ENCODE measurements around the gene TPTE2. TPM values are rescaled to one million over a fixed set of nuclear protein-coding genes. Genes with fewer than 3 reads are reported as not detected.
"Not testable (repeated sequence)": the region's sequence is repeated elsewhere in the genome, so short reads cannot be mapped to it uniquely, and the experiment has no call there.

TPTE2 gene
- polyA plus RNA-seq, 1 donor from 2014 or later = 0.83 TPM

- H3K27me3 ChIP-seq (ENCODE audit: insufficient read depth, low read depth, low read length) = no peaks in the 10 kb centered on the region
- no peak overlapping the region for H2AFZ ChIP-seq (ENCODE audit: low read depth, low read length)
- no peaks in the 10 kb centered on the region for H4K20me1 ChIP-seq (ENCODE audit: insufficient read depth)
- no peak overlapping the region for H3K4me3 ChIP-seq (ENCODE audit: low read length)
- no peaks in the 10 kb centered on the region for H3K9me3 ChIP-seq (ENCODE audit: low read length)
- no peaks in the 10 kb centered on the region for H3F3A ChIP-seq (ENCODE audit: insufficient read depth, low read length, poor library complexity, severe bottlenecking)
- H3K79me2 ChIP-seq (replicated peaks; ENCODE audit: insufficient read depth, low read length) = no peaks in the 10 kb centered on the region
- H3K4me2 ChIP-seq (ENCODE audit: low read length) = no peak overlapping the region
- TF ChIP-seq MXI1 (conservative IDR thresholded peaks at IDR 0.05; ENCODE audit: poor library complexity, severe bottlenecking) (no peak), TAF1 (IDR thresholded peaks at IDR 0.05; ENCODE audit: low read depth) (no peak), EZH2 (IDR thresholded peaks at IDR 0.05; ENCODE audit: borderline replicate concordance, insufficient read depth, low read length, poor library complexity, severe bottlenecking) (no peak), SMC3 (conservative IDR thresholded peaks at IDR 0.05; ENCODE audit: poor library complexity) (no peak), POLR2AphosphoS5 (IDR thresholded peaks at IDR 0.05) (no peak), CTCF (IDR thresholded peaks at IDR 0.05; ENCODE audit: poor library complexity, severe bottlenecking) (no peak), REST (IDR thresholded peaks at IDR 0.05; ENCODE audit: borderline replicate concordance) (no peak), RAD21 (conservative IDR thresholded peaks at IDR 0.05) (no peak), EP300 (conservative IDR thresholded peaks at IDR 0.05; ENCODE audit: poor library complexity, severe bottlenecking) (no peak)
- H3K36me3 ChIP-seq (ENCODE audit: insufficient read depth, low read length) = no peaks in the 10 kb centered on the region
- no peak overlapping the region for H3K9ac ChIP-seq (ENCODE audit: low read length)
- no peaks in the 10 kb centered on the region for H3K9me2 ChIP-seq (ENCODE audit: insufficient read depth, low read length)
- no peak overlapping the region for H3K27ac ChIP-seq (ENCODE audit: low read length)
Measured at GRCh38 chr13:19561585-19561984, 253 bp upstream of the TPTE2 start.

DNA sequence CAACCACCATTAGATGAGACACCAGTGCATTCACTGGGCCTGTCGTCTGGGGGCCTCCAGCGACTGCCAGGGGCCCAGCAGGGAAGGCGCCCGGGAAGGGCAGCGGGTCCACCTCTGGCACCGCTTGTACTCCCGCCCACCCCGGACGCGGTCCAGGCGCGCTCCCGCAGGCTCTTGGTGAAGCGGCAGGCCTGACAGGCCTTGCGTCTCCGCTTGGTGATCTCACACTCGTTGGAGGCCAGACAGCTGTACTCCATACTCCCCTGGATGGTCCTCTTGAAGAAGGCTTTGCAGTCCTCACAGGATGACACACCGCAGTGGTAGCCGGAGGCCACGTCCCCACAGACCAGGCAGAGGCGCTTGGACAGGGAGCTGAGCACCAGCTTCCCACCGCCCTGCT lies 660 bp downstream of the TPTE2 start:
- H3K36me3 ChIP-seq (ENCODE audit: insufficient read depth, low read length); H3K9me3 ChIP-seq (ENCODE audit: low read length): not testable (repeated sequence)

DNA sequence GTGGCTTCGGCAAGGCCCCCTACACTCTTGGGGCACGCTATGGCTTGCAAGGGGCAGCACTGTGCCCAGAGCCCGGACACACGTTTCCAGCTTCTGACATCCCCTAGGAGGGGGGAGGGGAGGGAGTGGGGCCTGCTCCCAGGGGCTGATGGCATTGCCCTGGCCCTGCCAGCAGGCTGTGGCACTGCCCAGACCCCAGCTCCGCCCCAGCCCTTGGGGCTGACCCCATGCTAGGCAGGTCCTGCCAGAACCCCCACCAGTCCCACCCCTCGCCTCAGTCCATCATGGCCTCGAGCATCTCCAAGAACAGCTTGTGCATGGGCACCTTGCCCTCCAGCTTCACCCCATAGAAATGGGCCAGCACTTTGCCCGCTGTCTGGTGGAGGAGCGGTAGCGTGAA lies 1.6 kb downstream of the TPTE2 start:
- H4K20me1 ChIP-seq (ENCODE audit: insufficient read depth); H3K9me2 ChIP-seq (ENCODE audit: insufficient read depth, low read length); H3K36me3 ChIP-seq (ENCODE audit: insufficient read depth, low read length); H3K79me2 ChIP-seq (replicated peaks; ENCODE audit: insufficient read depth, low read length); H3K9ac ChIP-seq (ENCODE audit: low read length); H3F3A ChIP-seq (ENCODE audit: insufficient read depth, low read length, poor library complexity, severe bottlenecking); H3K9me3 ChIP-seq (ENCODE audit: low read length); H3K4me2 ChIP-seq (ENCODE audit: low read length); H3K4me3 ChIP-seq (ENCODE audit: low read length); H3K27ac ChIP-seq (ENCODE audit: low read length); H2AFZ ChIP-seq (ENCODE audit: low read depth, low read length); H3K27me3 ChIP-seq (ENCODE audit: insufficient read depth, low read depth, low read length): not testable (repeated sequence)

More for the DNA sequence above, 660 bp downstream of the TPTE2 start:
- H3K9me2 ChIP-seq (ENCODE audit: insufficient read depth, low read length); H3K4me3 ChIP-seq (ENCODE audit: low read length); H3K79me2 ChIP-seq (replicated peaks; ENCODE audit: insufficient read depth, low read length); H2AFZ ChIP-seq (ENCODE audit: low read depth, low read length); H3K4me2 ChIP-seq (ENCODE audit: low read length); H3K9ac ChIP-seq (ENCODE audit: low read length); H4K20me1 ChIP-seq (ENCODE audit: insufficient read depth); H3F3A ChIP-seq (ENCODE audit: insufficient read depth, low read length, poor library complexity, severe bottlenecking); H3K27ac ChIP-seq (ENCODE audit: low read length); H3K27me3 ChIP-seq (ENCODE audit: insufficient read depth, low read depth, low read length): not testable (repeated sequence)

GRCh38 chr13:19557287-19557686 lies 4.0 kb downstream of the TPTE2 start:
- H3K4me3 ChIP-seq (ENCODE audit: low read length); H3K27ac ChIP-seq (ENCODE audit: low read length); H3K79me2 ChIP-seq (replicated peaks; ENCODE audit: insufficient read depth, low read length); H3K9me2 ChIP-seq (ENCODE audit: insufficient read depth, low read length); H3K27me3 ChIP-seq (ENCODE audit: insufficient read depth, low read depth, low read length); H3K36me3 ChIP-seq (ENCODE audit: insufficient read depth, low read length); H3F3A ChIP-seq (ENCODE audit: insufficient read depth, low read length, poor library complexity, severe bottlenecking); H4K20me1 ChIP-seq (ENCODE audit: insufficient read depth); H3K4me2 ChIP-seq (ENCODE audit: low read length); H3K9me3 ChIP-seq (ENCODE audit: low read length); H2AFZ ChIP-seq (ENCODE audit: low read depth, low read length); H3K9ac ChIP-seq (ENCODE audit: low read length): not testable (repeated sequence)

- H3K9me3 ChIP-seq (ENCODE audit: low read length); H3K9ac ChIP-seq (ENCODE audit: low read length); H3K36me3 ChIP-seq (ENCODE audit: insufficient read depth, low read length); H3K27me3 ChIP-seq (ENCODE audit: insufficient read depth, low read depth, low read length); H3K4me2 ChIP-seq (ENCODE audit: low read length); H3F3A ChIP-seq (ENCODE audit: insufficient read depth, low read length, poor library complexity, severe bottlenecking); H3K9me2 ChIP-seq (ENCODE audit: insufficient read depth, low read length); H3K79me2 ChIP-seq (replicated peaks; ENCODE audit: insufficient read depth, low read length); H3K27ac ChIP-seq (ENCODE audit: low read length); H2AFZ ChIP-seq (ENCODE audit: low read depth, low read length); H4K20me1 ChIP-seq (ENCODE audit: insufficient read depth); H3K4me3 ChIP-seq (ENCODE audit: low read length): not testable (repeated sequence)
Measured at GRCh38 chr13:19549245-19549644, 12.1 kb downstream of the TPTE2 start.
